Measurements from ENCODE around the gene WFDC5. TPM values are rescaled to one million over a fixed set of nuclear protein-coding genes. Genes with fewer than 3 reads are reported as not detected.

The WFDC5 gene
- polyA plus RNA-seq, 1 experiment: not detected

DNA sequence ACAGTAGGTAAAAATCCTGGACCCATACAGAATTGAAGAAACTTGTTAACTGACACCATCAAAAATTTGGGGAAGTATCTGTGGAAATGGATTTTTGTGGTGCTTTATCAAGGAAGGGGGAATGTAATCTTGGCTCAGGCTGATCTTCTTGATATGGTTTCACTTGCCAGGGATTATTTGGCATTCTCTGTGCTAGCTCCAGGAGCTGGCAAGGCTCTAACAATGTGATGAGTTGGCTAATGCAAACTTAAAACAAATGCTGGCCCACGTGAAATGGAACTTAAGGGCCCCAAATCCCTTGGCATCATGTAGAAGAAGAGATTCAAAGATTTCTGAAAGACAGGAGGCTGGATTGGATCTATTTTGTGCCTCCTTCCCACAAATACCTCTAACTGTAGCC, 27.2 kb downstream of the WFDC5 start:
- peak overlapping the region; percentile 72 for H3K27ac ChIP-seq (ENCODE audit: low read depth, low read length)
- no peak for DNase-seq (ENCODE audit: low read depth, low spot score)
- no peak overlapping the region for H3K4me3 ChIP-seq (ENCODE audit: low read depth, low read length)
- no peaks in the 10 kb centered on the region for H3K27me3 ChIP-seq (ENCODE audit: control insufficient read depth, insufficient read depth, low read length)
- TF ChIP-seq, protein P1, sequence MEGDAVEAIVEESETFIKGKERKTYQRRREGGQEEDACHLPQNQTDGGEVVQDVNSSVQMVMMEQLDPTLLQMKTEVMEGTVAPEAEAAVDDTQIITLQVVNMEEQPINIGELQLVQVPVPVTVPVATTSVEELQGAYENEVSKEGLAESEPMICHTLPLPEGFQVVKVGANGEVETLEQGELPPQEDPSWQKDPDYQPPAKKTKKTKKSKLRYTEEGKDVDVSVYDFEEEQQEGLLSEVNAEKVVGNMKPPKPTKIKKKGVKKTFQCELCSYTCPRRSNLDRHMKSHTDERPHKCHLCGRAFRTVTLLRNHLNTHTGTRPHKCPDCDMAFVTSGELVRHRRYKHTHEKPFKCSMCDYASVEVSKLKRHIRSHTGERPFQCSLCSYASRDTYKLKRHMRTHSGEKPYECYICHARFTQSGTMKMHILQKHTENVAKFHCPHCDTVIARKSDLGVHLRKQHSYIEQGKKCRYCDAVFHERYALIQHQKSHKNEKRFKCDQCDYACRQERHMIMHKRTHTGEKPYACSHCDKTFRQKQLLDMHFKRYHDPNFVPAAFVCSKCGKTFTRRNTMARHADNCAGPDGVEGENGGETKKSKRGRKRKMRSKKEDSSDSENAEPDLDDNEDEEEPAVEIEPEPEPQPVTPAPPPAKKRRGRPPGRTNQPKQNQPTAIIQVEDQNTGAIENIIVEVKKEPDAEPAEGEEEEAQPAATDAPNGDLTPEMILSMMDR (IDR thresholded peaks at IDR 0.05; ENCODE audit: low read depth, low read length): no peak
- ChIA-PET POLR2A (no interaction called here), CTCF (interaction anchor here (1.0 to 3.4 kb wide), 3 partner anchors 8 to 44 kb away, joined by 3 to 25 read pairs (median 8); no protein-coding TSS in a partner anchor)
- no peaks in the 10 kb centered on the region for H3K9me3 ChIP-seq (ENCODE audit: control insufficient read depth, insufficient read depth, low read length)

- Histone ChIP-seq H3K27me3 (ENCODE audit: control insufficient read depth, insufficient read depth, low read length) (no peaks in the 10 kb centered on the region), H3K27ac (ENCODE audit: low read depth, low read length) (no peak overlapping the region), H3K4me3 (ENCODE audit: low read depth, low read length) (no peak overlapping the region), H3K9me3 (ENCODE audit: control insufficient read depth, insufficient read depth, low read length) (no peaks in the 10 kb centered on the region)
- ChIA-PET POLR2A (no interaction called here), CTCF (interaction anchor here (1.0 to 3.4 kb wide), 4 partner anchors 9 to 45 kb away, joined by 3 to 25 read pairs (median 6); no protein-coding TSS in a partner anchor)
- TF ChIP-seq, protein P1 (IDR thresholded peaks at IDR 0.05; ENCODE audit: low read depth, low read length): no peak
- DNase-seq (ENCODE audit: low read depth, low spot score): no peak
Measured at GRCh38 chr20:45087097-45087790, 27.7 kb downstream of the WFDC5 start.

- H3K4me3 ChIP-seq (ENCODE audit: low read depth, low read length): no peak overlapping the region
- CTCF ChIA-PET: interaction anchor here (1.2 to 3.4 kb wide), 4 partner anchors 10 to 74 kb away, joined by 3 to 25 read pairs (median 6); no protein-coding TSS in a partner anchor
- no peak for DNase-seq (ENCODE audit: low read depth, low spot score)
- H3K27ac ChIP-seq (ENCODE audit: low read depth, low read length): no peak overlapping the region
- POLR2A ChIA-PET: no interaction called here
- H3K9me3 ChIP-seq (ENCODE audit: control insufficient read depth, insufficient read depth, low read length): no peaks in the 10 kb centered on the region
- no peaks in the 10 kb centered on the region for H3K27me3 ChIP-seq (ENCODE audit: control insufficient read depth, insufficient read depth, low read length)
- TF ChIP-seq, protein P1 (IDR thresholded peaks at IDR 0.05; ENCODE audit: low read depth, low read length): no peak
Measured at GRCh38 chr20:45085867-45086266, 29.1 kb downstream of the WFDC5 start.

- ChIA-PET CTCF (interaction anchor here (1.5 to 3.4 kb wide), 2 partner anchors 11 to 74 kb away, joined by 4 to 25 read pairs; no protein-coding TSS in a partner anchor), POLR2A (no interaction called here)
- Histone ChIP-seq H3K9me3 (ENCODE audit: control insufficient read depth, insufficient read depth, low read length) (no peaks in the 10 kb centered on the region), H3K4me3 (ENCODE audit: low read depth, low read length) (no peak overlapping the region), H3K27ac (ENCODE audit: low read depth, low read length) (no peak overlapping the region), H3K27me3 (ENCODE audit: control insufficient read depth, insufficient read depth, low read length) (no peaks in the 10 kb centered on the region)
- TF ChIP-seq, protein P1 (IDR thresholded peaks at IDR 0.05; ENCODE audit: low read depth, low read length): no peak
- no peak for DNase-seq (ENCODE audit: low read depth, low spot score)
Measured at GRCh38 chr20:45085289-45085688, 29.7 kb downstream of the WFDC5 start.

- no peak for DNase-seq (ENCODE audit: low read depth, low spot score)
- TF ChIP-seq, protein P1 (IDR thresholded peaks at IDR 0.05; ENCODE audit: low read depth, low read length): no peak
- ChIA-PET POLR2A (no interaction called here), CTCF (interaction anchor here (0.8 to 2.2 kb wide), 3 partner anchors 13 to 210 kb away, joined by 3 to 13 read pairs (median 5); no protein-coding TSS in a partner anchor)
- Histone ChIP-seq H3K4me3 (ENCODE audit: low read depth, low read length) (no peak overlapping the region), H3K27ac (ENCODE audit: low read depth, low read length) (no peak overlapping the region), H3K27me3 (ENCODE audit: control insufficient read depth, insufficient read depth, low read length) (no peaks in the 10 kb centered on the region), H3K9me3 (ENCODE audit: control insufficient read depth, insufficient read depth, low read length) (no peaks in the 10 kb centered on the region)
Measured at GRCh38 chr20:45083127-45083526, 31.8 kb downstream of the WFDC5 start.
